Activated CD4-positive, alpha-beta T cell treated with anti-CD3 and anti-CD28 coated beads, Interleukin-2, amount 50 U/mL, for 4 hours (primary cell): ENCODE measurements around the gene RELT.

Experiments used
- DNase-seq, 2 experiments: peaks; one replicate each; pipeline ENCODE4 v3.0.0-alpha.2; 2020

RELT gene

GRCh38 chr11:73376160-73376802 is at the start of gene RELT:
Gene RELT (plus strand): TSS chr11:73376399. CDS start chr11:73389137, 12,738 bp downstream.
- peak; percentile 87 to 90 for DNase-seq

- DNase-seq, result no peak
These were observed 49.0 kb upstream of the RELT start for GRCh38 chr11:73326929-73327811.

- no peak for DNase-seq
These were observed 48.3 kb upstream of the RELT start for GRCh38 chr11:73327812-73328364.

GRCh38 chr11:73330569-73331093 is 45.6 kb upstream of the RELT start:
- no peak for DNase-seq

- no peak for DNase-seq
These were observed 44.9 kb upstream of the RELT start for GRCh38 chr11:73331138-73331916.

- no peak for DNase-seq
These were observed 43.0 kb upstream of the RELT start for GRCh38 chr11:73333173-73333572.

GRCh38 chr11:73333640-73334383 is 42.4 kb upstream of the RELT start:
- DNase-seq, result no peak

- no peak for DNase-seq
These were observed 41.6 kb upstream of the RELT start for GRCh38 chr11:73334384-73335203.

GRCh38 chr11:73335204-73335923 is 40.8 kb upstream of the RELT start:
- peak; percentile 74 for DNase-seq

- DNase-seq, result no peak
These were observed 38.4 kb upstream of the RELT start for GRCh38 chr11:73337846-73338245.

GRCh38 chr11:73338279-73338678 is 37.9 kb upstream of the RELT start:
- no peak for DNase-seq

GRCh38 chr11:73340164-73340563 is 36.0 kb upstream of the RELT start:
- DNase-seq, result no peak

GRCh38 chr11:73342633-73343032 is 33.6 kb upstream of the RELT start:
- no peak for DNase-seq

- no peak for DNase-seq
These were observed 32.9 kb upstream of the RELT start for GRCh38 chr11:73343076-73343873.

- no peak for DNase-seq
These were observed 32.0 kb upstream of the RELT start for GRCh38 chr11:73344191-73344607.

GRCh38 chr11:73345481-73346160 is 30.6 kb upstream of the RELT start:
- no peak for DNase-seq

- no peak for DNase-seq
These were observed 29.8 kb upstream of the RELT start for GRCh38 chr11:73346186-73346935.

GRCh38 chr11:73347067-73347466 is 29.1 kb upstream of the RELT start:
- no peak for DNase-seq
